Trophoblast cell (in vitro differentiated cells and primary cell): Measurements from ENCODE around the gene TMEM60.

Source experiments
- DNase-seq, 2 donors: peaks; one replicate each; pipeline ENCODE4 v3.0.0-alpha.2; 2016
- H2AFZ ChIP-seq: 2 replicates; pipeline ENCODE4 v1.6.1; 2013; ENCODE audit warnings: low read length, moderate library complexity, mild to moderate bottlenecking; ENCODE audit not compliant: insufficient read depth, poor library complexity
- H2AK5ac ChIP-seq: 2 replicates; pipeline ENCODE4 v1.6.1; 2013; ENCODE audit warnings: mild to moderate bottlenecking, low read length
- H2BK120ac ChIP-seq: 2 replicates; pipeline ENCODE4 v1.6.1; 2013; ENCODE audit warnings: low read length, mild to moderate bottlenecking, moderate library complexity; ENCODE audit not compliant: insufficient read depth, poor library complexity
- H2BK12ac ChIP-seq: 2 replicates; pipeline ENCODE4 v1.6.1; 2013; ENCODE audit warnings: mild to moderate bottlenecking, low read length, moderate library complexity
- H2BK5ac ChIP-seq: 2 replicates; pipeline ENCODE4 v1.6.1; 2013; ENCODE audit warnings: low read length, low read depth, moderate library complexity, mild to moderate bottlenecking; ENCODE audit not compliant: poor library complexity
- H3K14ac ChIP-seq: 2 replicates; pipeline ENCODE4 v1.6.1; 2013; ENCODE audit warnings: mild to moderate bottlenecking, low read length
- H3K18ac ChIP-seq: 2 replicates; pipeline ENCODE4 v1.6.1; 2013; ENCODE audit warnings: mild to moderate bottlenecking, low read length
- H3K23ac ChIP-seq: 2 replicates; pipeline ENCODE4 v1.6.1; 2013; ENCODE audit warnings: low read length
- H3K27ac ChIP-seq: 2 replicates; pipeline ENCODE4 v1.5.1; 2013; ENCODE audit warnings: low read depth, mild to moderate bottlenecking, inconsistent platforms, low read length, moderate library complexity
- H3K27me3 ChIP-seq: 2 replicates; pipeline ENCODE4 v1.6.1; 2013; ENCODE audit warnings: inconsistent platforms, mild to moderate bottlenecking, low read length, moderate library complexity; ENCODE audit not compliant: insufficient read depth
- H3K36me3 ChIP-seq, 2 experiments: 1 replicate in 1 of 2; 2 replicates in 1 of 2; pipeline ENCODE4 v1.6.1; 2013; ENCODE audit warnings: low read length in 2 of 2, mild to moderate bottlenecking in 2 of 2, moderate library complexity in 1 of 2; ENCODE audit not compliant: insufficient read depth in 2 of 2, control insufficient read depth in 1 of 2
- H3K4ac ChIP-seq: 2 replicates; pipeline ENCODE4 v1.6.1; 2013; ENCODE audit warnings: low read depth, mild to moderate bottlenecking, low read length, moderate library complexity
- H3K4me1 ChIP-seq, 2 experiments: 1 replicate in 1 of 2; 2 replicates in 1 of 2; pipeline ENCODE4 v1.6.1; 2013; ENCODE audit warnings: low read length in 2 of 2, mild to moderate bottlenecking in 2 of 2, moderate library complexity in 1 of 2; ENCODE audit not compliant: insufficient read depth in 2 of 2, control insufficient read depth in 1 of 2
- H3K4me2 ChIP-seq: 2 replicates; pipeline ENCODE4 v1.6.1; 2013; ENCODE audit warnings: inconsistent platforms, mild to moderate bottlenecking, low read length, moderate library complexity
- H3K4me3 ChIP-seq: 2 replicates; pipeline ENCODE4 v1.5.1; 2013; ENCODE audit warnings: mild to moderate bottlenecking, low read depth, low read length, inconsistent platforms
- H3K79me1 ChIP-seq: one replicate; pipeline ENCODE4 v1.6.1; 2013; ENCODE audit warnings: low read length
- H3K79me2 ChIP-seq: 2 replicates; pipeline ENCODE4 v1.6.1; 2013; ENCODE audit warnings: low read length, mild to moderate bottlenecking; ENCODE audit not compliant: control insufficient read depth, insufficient read depth, poor library complexity
- H3K9ac ChIP-seq: 2 replicates; pipeline ENCODE4 v1.6.1; 2013; ENCODE audit warnings: mild to moderate bottlenecking, low read length
- H3K9me3 ChIP-seq: 2 replicates; pipeline ENCODE4 v1.6.1; 2013; ENCODE audit warnings: low read depth, mild to moderate bottlenecking, control low read depth, inconsistent platforms, low read length; ENCODE audit not compliant: insufficient read depth
- H4K12ac ChIP-seq: 2 replicates; pipeline ENCODE4 v1.6.1; 2013; ENCODE audit warnings: low read depth, mild to moderate bottlenecking, low read length, moderate library complexity
- H4K8ac ChIP-seq: 2 replicates; pipeline ENCODE4 v1.6.1; 2013; ENCODE audit warnings: low read depth, mild to moderate bottlenecking, low read length, moderate library complexity
- H4K91ac ChIP-seq: one replicate; pipeline ENCODE4 v1.6.1; 2013; ENCODE audit warnings: low read depth, mild to moderate bottlenecking, low read length, moderate library complexity
- WGBS: extraction: QIAGEN DNeasy Blood & Tissue Kit; methylation state at CpG from one replicate; pipeline ENCODE4 v1.1.7; 2013; ENCODE audit warnings: missing lambda C conversion rate; ENCODE audit not compliant: insufficient read length, insufficient coverage; ENCODE audit errors: extremely low coverage; 5-methylcytosine and 5-hydroxymethylcytosine counted together

The TMEM60 gene

DNA sequence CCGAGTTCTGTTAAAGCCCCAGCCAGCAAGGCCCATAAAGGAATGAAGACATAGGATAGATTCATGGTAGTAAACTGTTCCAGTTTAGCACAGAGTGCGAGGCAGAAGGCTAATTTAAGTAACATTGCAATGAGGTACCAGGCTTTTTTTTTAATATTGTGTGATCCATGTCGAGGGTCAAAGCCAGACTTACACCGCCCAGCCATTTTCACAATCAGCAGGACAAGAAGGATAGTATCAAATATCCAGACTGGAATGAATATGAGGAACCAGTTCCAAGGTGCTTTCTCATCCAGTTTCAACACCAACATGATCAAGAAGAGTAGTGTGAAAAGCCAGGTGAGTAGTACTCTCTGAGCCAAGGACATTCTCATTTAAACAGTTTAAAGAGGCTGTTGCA is 4.2 kb downstream of the TMEM60 start:
- Histone ChIP-seq H3K18ac (no peak overlapping the region), H4K12ac (no peak overlapping the region), H4K91ac (no peak overlapping the region), H3K4me1 (no peaks in the 10 kb centered on the region), H3K36me3 (peaks cover 5 to 7% of the 10 kb centered on the region in 2 experiments), H3K14ac (no peak overlapping the region), H3K9ac (no peak overlapping the region), H3K27ac (no peak overlapping the region), H2AK5ac (no peak overlapping the region), H2BK5ac (no peak overlapping the region), H2BK12ac (no peak overlapping the region), H3K79me1 (peaks cover 9% of the 10 kb centered on the region), H3K9me3 (no peaks in the 10 kb centered on the region), H2AFZ (no peak overlapping the region), H4K8ac (no peak overlapping the region), H3K23ac (no peak overlapping the region), H3K4me2 (no peak overlapping the region), H2BK120ac (no peak overlapping the region), H3K4ac (no peak overlapping the region), H3K4me3 (no peak overlapping the region), H3K79me2 (peaks cover 9% of the 10 kb centered on the region), H3K27me3 (no peaks in the 10 kb centered on the region)
- no CpG with 5 or more reads among the region's 4 CpGs for WGBS
- DNase-seq = no peak

DNA sequence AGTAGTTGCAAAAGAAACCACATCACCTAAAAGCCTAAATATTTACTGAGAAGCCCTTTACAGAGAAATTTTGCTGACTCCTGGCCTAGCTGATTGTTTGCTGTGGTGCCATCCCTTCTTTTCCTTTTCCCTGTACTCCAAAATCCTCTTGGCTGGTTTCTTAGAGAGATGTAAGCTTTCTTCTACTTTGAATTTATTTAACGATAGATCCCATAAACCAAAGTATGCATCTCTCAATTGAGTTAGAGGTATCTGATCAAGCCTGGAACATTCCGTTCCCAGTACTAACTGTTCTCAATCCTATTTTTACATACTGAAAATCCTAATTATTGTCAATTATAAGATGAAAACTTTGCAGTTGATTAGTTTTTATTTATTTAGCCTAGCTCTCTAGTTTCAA is 6.3 kb downstream of the TMEM60 start:
- no peak for DNase-seq
- Histone ChIP-seq H3K27ac (no peak overlapping the region), H2AK5ac (no peak overlapping the region), H3K18ac (no peak overlapping the region), H3K36me3 (peaks cover 5 to 7% of the 10 kb centered on the region in 2 experiments), H2BK12ac (no peak overlapping the region), H3K4me3 (no peak overlapping the region), H3K79me1 (no peaks in the 10 kb centered on the region), H3K4me1 (no peaks in the 10 kb centered on the region), H4K8ac (no peak overlapping the region), H3K14ac (no peak overlapping the region), H3K9me3 (no peaks in the 10 kb centered on the region), H2BK120ac (no peak overlapping the region), H2AFZ (no peak overlapping the region), H4K12ac (no peak overlapping the region), H3K9ac (no peak overlapping the region), H3K27me3 (no peaks in the 10 kb centered on the region), H2BK5ac (no peak overlapping the region), H3K79me2 (no peaks in the 10 kb centered on the region), H4K91ac (no peak overlapping the region), H3K23ac (no peak overlapping the region), H3K4me2 (no peak overlapping the region), H3K4ac (no peak overlapping the region)
- WGBS = no CpG with 5 or more reads among the region's 2 CpGs

DNA sequence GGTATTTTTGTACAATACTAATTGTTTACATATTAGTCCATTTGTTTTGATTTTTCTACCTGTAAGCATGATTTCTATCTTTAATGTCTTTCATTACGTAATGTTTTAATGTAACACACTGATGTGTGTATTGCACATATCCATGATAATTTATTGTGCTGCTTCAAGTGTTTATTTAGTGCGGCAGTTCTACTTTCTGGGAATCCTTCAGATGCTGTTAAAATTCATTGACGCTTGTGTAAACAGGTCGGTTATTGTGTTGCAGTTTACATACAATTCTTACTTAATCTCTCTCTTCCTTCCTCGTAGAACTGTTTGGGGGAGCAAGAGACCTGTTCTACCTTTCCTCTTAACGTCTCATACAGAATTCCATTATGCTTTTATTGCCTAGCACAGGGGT is 6.9 kb downstream of the TMEM60 start:
- Histone ChIP-seq H3K9me3 (no peaks in the 10 kb centered on the region), H3K36me3 (peaks cover 5 to 7% of the 10 kb centered on the region in 2 experiments), H3K23ac (no peak overlapping the region), H2AK5ac (no peak overlapping the region), H3K4me3 (no peak overlapping the region), H2BK5ac (no peak overlapping the region), H2BK120ac (no peak overlapping the region), H3K9ac (no peak overlapping the region), H3K79me2 (no peaks in the 10 kb centered on the region), H3K4me1 (no peaks in the 10 kb centered on the region), H3K79me1 (no peaks in the 10 kb centered on the region), H3K4me2 (no peak overlapping the region), H3K14ac (no peak overlapping the region), H3K27me3 (no peaks in the 10 kb centered on the region), H3K18ac (no peak overlapping the region), H3K27ac (no peak overlapping the region), H2AFZ (no peak overlapping the region), H2BK12ac (no peak overlapping the region), H3K4ac (no peak overlapping the region), H4K8ac (no peak overlapping the region), H4K91ac (no peak overlapping the region), H4K12ac (no peak overlapping the region)
- no peak for DNase-seq
- WGBS = no CpG with 5 or more reads among the region's 6 CpGs

DNA sequence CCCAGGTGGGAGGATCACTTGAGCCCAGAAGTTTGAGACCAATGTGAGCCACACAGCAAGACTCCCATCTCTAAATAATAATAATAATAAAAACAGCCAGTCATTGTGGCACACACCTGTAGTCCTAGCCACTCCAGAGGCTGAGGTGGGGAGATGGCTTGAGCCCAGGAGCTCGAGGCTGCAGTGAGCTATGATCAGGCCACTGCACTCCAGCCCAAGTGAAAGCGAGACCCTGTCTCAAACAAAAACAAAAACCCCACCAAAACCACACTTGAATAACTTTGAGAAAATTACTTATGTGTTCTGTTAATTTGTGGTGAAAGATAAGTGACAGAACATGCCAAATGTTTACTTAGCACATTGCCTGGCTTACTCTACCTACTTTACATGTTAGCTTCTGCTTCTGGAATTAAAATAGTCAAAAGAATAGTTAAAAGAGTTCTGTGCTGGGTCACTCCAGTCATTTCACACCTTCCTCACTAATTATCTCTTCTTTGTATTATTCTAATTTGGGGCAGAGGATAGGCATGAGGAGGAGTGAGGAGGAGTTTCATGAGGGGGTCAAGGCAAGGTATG is 9.8 kb downstream of the TMEM60 start:
- no peak overlapping the region for H2BK5ac ChIP-seq
- no peak overlapping the region for H4K91ac ChIP-seq
- no peak overlapping the region for H3K27ac ChIP-seq
- no peaks in the 10 kb centered on the region for H3K79me1 ChIP-seq
- no peak overlapping the region for H3K18ac ChIP-seq
- no peak overlapping the region for H4K12ac ChIP-seq
- no peak overlapping the region for H2AK5ac ChIP-seq
- no peak overlapping the region for H3K14ac ChIP-seq
- H3K36me3 ChIP-seq = peaks cover 0 to 2% of the 10 kb centered on the region in 2 experiments
- WGBS = no CpG with 5 or more reads among the region's 2 CpGs
- H2BK12ac ChIP-seq = no peak overlapping the region
- H3K4me3 ChIP-seq = no peak overlapping the region
- H2AFZ ChIP-seq = no peak overlapping the region
- no peaks in the 10 kb centered on the region for H3K9me3 ChIP-seq
- no peak overlapping the region for H3K23ac ChIP-seq
- no peaks in the 10 kb centered on the region for H3K79me2 ChIP-seq
- no peaks in the 10 kb centered on the region for H3K27me3 ChIP-seq
- H4K8ac ChIP-seq = no peak overlapping the region
- no peak overlapping the region for H3K4me2 ChIP-seq
- H3K4me1 ChIP-seq = no peaks in the 10 kb centered on the region
- no peak overlapping the region for H2BK120ac ChIP-seq
- no peak overlapping the region for H3K4ac ChIP-seq
- DNase-seq = no peak
- no peak overlapping the region for H3K9ac ChIP-seq
